Embryonic facial prominence (tissue), 1 donor: ENCODE results near the gene NCKAP5.

Experiments used
- DNase-seq: peaks from one replicate; pipeline ENCODE4 v3.0.0-alpha.2; 2016; ENCODE audit errors: extremely low spot score

The NCKAP5 gene

DNA sequence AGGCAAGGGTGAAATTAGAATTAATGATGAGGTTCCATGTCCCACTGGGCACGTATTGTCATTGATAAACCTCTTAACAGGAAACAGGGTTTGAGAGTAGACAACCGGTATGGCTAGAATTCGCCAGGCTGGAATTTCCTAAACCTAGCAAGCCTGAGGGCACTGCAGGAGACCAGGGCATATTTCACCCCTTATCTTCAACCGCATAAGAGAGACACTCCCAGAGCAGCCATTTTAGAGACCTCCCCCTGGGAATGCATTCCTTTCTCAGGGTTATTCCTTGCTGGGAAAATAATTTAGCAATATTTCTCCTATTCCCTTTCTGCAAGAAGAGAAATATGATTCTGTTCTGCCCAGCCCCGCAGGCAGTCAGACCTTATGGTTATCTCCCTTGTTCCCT is 563.6 kb downstream of the NCKAP5 start:
- no peak for DNase-seq

DNA sequence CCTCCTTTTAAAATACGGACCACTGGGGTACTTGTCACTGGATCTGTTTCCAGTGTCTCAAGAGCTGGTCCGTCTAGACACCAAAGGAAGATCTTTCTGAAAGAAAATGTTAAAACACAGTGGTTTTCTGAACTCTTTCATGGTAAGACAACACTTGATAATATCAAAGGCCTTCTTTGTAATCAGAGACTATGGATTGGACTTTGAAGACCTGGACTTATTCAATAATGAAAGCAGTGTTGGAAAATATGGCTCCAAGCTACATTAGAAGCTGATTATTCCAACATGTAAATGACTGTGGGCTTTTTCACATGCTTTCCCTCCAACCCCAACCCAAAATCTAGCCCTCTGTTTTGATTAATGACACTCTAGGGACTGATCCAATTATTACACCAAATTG is 568.8 kb downstream of the NCKAP5 start:
- DNase-seq = no peak

DNA sequence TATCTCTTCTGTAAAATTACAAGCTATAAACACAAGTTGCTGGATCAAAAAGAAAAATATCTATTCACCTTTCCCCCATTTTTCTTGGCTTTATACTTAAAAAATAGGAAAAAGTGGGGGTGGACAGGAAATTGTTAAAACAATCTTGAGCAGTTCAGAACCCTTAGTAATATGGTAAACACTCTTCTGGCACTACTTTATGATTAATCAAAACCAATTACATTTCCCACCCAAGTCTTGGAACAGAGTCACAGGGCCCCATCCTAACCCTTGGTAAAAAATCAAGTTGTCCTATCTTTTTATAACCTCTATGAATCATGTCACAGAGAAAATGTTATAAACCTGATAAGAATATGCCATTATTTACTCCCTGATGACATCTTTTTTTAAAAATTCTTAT is 570.0 kb downstream of the NCKAP5 start:
- DNase-seq = no peak

DNA sequence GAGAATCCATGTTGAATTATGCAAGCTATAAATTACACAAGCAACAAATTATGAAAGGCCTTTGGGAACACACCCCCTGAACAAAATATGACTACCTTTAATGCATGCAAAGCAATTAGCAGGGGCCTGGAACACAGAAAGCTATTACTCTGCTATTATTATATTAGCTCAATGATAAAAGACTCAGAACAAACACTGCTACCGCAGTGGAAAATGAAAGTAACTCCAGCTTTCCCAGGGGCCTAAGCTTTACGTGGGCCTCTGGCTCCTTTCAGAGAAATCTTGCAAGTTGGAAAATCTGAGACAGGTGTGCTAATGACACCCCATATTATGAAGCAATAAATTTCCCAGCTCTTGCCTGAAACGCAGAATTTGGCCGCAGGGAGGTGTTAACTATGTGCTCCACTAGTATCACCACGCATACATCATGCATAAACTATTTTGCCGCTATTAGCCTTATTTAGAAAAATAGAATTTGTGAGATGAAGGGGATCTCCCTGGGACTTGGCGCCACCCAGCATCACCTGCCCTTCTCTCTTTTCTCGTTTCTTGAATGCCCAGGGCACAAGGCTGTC is 576.7 kb downstream of the NCKAP5 start:
- no peak for DNase-seq

DNA sequence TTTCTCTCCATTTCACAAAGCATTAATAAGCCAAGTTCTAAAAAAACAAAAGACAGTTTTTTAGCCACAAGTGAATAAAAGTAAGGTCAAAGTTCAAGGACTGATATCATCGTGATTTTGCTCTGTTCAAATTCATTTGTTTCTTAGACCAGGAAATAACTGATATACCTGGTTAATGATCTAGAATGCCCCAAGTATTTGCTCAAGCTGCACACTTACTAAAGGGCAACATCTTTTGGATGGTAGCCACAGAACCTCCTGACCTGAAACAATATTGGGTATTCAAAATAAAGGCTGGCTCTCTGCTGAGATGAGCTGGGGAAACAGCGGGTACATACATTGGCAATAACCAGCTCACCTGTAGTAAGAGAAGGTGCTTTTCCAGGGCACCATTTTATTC is 583.5 kb downstream of the NCKAP5 start:
- no peak for DNase-seq

DNA sequence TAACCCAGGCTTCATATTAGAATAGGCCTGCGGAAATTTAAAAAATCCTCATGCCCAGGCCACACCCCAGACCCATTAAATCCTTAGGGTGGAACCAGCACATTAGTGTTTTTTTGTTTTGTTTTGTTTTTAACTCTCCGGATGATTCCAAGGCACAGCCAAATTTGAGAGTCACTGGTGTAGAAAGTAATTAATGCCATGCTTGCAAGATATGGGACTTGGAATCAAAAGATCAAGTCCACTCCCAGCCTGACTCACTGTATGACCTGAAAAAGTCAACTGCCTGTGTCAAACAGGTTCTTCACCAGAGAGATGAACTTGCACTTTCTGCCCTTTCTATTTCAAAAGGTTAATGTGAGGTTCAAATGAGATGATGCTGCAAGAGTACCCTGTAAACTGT is 588.0 kb downstream of the NCKAP5 start:
- no peak for DNase-seq

DNA sequence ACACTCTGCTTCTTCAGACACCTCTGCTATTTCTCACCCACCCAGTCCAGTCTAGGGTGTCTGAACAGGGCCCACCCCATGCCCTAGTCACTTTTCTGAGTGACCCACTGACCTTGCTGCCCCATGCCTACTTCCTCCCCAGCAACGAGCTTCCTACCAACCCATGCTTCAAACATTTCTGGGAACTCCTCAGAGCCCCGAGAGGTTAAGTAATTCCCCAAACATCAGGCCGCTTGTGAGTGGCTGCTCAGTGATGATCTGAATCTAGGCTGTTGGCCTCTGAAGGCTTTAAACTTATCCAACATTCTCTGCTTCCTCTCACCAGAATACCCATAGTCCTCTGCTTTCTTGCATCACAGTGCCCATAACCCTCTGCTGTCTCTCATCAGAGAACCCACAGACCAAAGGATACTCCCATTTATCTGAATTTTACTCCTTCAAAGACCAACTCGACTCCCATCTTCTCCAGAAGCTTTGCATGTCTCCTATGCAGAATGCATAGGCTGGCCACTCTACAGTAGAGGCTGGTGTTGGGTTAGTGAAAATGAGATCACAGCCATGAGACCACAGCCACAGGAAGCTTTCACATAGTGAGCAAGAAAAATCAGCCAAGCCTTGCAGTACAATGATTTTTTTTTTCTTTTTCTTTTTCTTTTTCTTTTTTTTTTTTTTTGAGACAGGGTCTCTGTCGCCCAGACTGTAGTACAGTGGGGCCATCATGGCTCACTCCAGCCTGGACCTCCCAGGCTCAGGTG is 588.7 kb downstream of the NCKAP5 start:
- no peak for DNase-seq

DNA sequence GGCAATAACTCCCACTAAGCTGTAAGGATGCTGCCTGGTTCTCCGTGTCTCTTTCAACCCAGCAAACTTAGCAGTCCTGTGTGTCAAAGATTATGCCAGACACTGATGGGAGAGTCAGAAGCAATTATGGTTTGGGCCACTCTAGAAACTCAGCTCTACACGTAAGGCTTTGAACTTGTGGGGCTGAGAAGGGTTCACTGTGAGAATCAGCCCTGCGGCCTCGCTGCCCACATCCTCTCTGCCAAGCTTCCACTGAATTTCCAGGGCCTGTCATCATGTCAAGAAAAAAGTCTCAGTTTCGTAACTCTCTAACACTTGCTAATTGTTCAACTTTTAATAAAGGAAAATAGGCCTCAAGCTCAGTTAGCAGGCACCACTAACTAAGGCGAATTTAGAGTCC is 589.4 kb downstream of the NCKAP5 start:
- DNase-seq = no peak

DNA sequence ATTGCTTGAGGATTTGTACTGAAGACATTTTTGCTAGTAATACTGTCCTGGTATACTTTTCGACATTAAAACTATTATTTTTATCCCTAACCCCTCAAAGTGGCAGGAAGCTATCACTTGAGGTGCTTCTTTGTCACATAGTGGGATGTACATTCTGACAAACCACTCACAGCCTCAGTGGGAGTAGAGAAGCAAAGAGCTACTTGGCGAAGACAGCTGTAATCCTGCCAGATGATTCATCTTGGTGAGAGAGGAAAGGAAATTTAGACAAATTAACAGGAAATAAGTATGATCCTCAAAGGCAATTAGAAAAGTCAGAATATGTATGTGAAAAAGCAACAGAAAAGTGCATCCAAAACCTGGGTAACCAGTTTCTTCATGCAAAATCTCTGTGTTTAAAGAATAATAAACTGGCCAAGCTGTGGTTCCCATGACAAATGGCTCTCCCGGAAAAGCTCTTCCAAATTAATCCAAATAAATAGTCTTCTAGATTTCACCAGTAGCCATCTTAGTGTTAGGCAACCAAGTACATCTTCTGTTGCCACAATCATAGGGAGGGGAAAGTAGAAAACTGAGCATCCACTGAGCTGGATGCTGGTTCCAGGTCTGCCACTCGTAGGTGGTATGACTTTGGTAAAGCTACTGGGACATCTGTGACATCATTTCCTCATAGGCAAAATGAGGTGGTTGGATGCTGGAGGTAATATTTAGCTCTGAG is 590.3 kb downstream of the NCKAP5 start:
- DNase-seq = no peak

DNA sequence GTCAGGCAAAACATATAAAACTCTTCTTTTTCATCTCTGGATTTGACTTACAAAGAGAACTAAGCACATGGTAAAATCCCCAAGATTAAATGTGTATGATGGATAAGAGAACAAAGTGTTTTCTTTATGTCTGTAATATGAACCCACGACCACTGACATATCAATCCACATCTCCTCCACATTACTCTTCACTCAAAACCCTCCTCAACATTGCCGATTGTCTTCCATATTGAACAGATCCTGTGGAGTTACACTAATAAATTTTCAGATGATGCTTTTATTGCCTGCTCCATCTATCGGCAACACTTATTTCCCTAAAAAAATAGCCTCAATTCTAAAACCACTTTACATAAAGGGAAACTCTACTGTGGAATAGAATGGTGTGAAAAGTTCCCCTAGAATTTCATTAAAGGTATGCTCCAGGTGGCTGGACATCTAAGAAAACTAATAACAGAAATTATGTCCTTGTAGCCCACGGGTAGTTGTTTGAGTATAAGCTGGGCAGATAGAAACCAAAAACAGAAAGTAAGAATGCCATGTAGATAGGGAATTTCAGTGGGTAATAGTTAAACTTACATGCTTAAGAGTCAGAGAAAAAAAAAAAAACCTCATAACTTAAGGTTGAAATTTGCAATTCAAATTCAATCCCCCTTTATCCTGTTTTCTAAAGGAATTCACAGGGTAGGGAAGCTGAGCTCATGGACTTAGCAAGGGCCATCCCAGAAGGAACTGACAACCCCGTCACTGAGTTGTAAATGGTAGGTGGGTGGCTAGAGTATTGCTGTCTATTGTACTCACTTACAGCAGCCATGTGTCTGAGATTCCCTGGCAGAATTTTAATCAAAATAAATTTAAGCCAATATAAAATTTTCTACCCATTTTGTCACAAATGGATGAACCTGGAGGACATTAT is 592.8 kb downstream of the NCKAP5 start:
- DNase-seq = no peak

DNA sequence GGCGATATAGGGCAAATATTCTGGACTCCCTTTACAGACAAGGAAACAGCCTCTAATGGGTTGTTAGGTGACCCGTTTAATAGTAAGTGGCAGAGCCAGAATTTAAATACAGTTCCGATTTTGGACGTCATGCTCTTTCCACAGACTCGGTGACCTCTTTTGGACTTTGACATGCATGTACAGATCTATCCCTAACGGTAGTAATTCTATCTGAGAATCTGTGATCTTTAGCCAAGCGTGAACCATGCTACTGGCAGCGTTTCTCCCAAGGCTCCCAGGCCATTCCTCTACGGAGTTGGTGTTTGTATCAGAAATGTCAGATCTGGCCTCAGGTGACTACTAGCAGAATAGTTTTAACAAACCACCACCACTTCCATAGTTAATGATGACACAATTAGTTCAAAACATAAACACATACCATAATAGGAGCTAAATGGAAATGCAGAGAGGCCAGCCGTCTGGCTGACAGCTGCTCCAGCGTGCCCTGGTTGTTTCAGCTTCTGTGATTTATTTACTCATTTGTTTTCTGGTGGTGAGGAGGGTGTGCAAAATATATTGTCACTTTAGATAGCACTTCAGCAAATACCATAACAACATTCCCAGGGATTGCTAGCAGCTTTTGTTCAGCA is 593.7 kb downstream of the NCKAP5 start:
- no peak for DNase-seq

DNA sequence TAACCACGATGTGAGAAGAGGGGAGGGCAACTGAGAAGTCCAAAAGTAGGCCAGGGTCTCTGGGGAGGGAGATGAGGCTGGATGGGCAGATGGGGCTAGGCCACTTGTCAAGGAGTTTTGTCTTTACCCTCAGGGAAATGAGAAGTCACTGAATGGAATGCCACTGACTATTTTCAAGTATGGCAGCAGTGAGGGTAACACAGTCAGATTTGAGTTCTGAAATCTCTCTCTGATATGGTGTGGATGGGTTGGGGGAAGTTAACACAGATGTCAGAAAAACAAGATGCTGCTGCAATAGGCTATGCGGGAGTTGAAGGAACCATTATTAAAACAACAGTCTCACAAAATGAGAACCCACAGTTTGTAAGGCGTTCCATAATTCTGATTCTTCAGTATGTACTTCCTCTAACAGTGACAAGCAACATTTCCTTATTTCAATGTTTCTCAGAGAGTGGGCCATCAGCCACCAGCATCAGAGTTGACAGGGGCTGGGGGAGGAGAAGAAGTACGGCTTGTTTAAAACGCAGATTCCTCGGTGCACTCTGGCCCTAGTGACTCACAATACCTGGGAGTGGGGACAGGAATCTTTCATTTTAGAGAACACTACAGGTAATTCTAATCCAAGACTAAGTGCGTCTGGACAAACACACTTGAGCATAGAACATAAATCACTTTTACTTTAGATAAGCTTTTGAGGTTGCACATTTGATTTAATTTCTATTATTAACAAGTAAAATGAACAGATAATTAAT is 596.8 kb downstream of the NCKAP5 start:
- no peak for DNase-seq

DNA sequence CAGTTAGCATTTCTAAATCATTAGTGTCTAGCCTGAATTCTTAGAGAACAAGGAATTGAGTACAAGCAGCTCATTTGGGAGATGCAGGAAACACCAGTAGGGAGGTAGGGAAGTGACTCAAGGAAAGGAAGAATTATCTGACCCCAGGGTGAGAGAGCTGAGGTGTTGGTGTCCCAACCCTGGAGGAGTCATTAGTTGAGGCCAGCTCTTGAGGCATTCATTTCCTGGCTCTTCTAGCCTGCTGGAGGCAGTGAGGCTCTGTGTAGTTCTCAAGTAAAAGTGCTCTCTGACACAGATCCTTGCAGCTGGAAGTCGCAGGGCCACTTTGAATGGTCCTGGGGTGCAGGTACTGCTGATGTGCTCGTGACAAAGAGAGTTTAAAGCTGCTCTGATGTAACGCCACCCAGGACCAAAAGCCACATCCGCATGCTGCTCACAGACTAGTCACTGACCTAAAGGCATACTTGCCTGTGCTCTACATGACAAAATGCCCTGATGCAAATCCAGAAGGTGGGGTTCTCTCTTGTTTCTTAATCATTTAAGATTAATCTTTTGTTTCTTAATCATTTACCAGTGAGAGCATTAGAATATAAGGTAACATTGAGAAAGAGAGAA is 598.8 kb downstream of the NCKAP5 start:
- DNase-seq = no peak

DNA sequence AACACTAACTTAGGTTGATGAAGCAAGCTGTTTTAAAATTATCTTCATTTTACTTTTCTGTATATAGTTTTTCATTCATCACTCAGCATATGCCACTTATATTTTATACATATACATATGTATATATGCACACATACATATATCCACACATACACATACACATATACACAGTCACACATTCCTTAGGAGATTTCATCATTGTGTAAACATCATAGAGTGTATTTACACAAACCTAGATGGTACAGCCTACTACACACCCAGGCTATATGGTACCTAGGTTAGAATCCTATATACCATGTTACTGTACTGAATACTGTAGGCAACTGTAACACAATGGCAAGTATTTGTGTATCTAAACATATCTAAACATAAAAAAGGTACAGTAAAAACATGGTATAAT is 602.8 kb downstream of the NCKAP5 start:
- DNase-seq = no peak

DNA sequence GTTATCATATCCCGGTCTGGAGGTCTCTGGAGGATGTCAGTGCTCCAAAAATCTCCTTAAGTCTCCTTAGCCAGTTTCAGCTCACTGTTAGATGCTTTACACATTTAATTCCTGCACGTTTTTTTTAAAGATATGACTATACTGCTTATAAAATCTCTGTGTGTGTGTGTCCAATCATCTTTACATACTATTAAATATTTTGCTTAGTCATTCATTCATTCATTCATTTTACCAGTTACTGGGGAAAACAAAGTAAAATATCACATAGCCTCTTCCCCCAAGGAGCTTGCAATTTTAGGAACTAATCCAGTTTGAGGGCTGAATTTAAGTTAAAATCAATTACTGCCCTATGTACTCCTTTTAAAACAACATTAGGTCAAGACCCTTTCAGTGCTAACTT is 605.1 kb downstream of the NCKAP5 start:
- DNase-seq = no peak

DNA sequence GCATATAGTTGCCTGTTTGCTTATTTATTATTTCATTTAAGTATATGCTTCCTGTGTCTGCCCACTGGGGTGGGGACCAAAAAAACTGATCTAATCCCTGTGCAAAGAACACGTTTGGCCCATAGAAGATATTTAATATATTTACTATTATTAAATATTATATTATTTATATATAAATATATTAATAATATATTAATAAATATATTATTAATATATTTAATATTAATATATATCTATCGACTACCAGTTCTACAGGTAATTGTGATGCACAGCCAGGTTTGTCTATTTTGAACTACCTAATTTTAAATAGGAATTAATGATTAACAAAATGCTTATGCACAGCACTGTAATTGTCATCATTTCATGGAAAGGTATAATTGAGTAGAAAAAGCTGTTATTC is 609.4 kb downstream of the NCKAP5 start:
- DNase-seq = no peak

DNA sequence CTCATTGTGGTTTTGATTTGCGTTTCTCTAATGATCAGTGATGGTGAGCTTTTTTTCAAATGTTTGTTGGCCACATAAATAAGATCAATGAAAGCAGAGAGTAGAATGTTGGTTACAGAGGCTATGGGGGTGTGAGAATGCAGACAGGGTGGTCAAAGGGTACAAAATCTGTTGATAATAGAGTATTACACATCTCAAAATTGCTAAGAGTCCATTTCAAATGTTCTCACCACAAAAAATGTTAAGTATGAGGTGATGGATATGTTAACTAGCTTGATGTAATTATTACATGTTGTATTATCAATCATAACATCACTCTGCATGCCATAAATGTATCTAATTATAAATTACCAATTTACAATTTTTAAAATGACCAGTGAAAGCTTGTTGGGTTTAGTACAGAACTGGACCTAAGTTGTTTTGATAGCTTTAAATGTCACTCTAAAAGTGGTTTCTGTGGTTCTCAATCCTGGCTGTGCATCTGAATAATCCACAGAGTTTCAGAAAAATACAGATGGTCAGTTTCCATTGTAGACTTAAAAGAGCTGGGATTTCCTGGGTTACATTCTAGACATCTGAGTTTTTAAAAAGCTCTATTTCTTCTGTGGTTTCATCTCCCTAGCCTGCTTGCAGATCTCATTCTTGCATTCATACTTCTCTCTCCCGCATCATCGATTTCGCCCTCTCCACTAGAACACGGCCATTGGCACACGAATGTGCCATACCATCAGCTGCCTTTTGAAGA is 612.2 kb downstream of the NCKAP5 start:
- no peak for DNase-seq

DNA sequence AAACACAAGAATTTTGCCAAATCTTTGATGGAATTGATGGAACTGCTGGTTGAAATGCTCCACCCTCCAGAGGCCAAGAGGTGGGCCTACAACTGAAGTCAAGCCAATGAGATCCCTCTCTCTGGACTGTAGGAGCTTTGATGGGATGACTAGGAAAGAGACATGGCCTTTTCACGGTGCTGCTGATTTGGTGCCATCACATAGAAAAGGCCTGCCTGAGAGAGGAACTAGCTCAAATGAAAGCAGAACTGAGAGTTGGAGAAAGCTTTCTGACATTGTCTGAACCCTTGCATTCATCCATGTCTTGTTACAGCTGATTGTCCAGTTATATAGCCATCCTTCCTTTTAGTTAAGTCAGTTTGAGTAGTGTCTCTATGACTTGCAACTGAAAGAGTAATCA is 614.5 kb downstream of the NCKAP5 start:
- DNase-seq = no peak

DNA sequence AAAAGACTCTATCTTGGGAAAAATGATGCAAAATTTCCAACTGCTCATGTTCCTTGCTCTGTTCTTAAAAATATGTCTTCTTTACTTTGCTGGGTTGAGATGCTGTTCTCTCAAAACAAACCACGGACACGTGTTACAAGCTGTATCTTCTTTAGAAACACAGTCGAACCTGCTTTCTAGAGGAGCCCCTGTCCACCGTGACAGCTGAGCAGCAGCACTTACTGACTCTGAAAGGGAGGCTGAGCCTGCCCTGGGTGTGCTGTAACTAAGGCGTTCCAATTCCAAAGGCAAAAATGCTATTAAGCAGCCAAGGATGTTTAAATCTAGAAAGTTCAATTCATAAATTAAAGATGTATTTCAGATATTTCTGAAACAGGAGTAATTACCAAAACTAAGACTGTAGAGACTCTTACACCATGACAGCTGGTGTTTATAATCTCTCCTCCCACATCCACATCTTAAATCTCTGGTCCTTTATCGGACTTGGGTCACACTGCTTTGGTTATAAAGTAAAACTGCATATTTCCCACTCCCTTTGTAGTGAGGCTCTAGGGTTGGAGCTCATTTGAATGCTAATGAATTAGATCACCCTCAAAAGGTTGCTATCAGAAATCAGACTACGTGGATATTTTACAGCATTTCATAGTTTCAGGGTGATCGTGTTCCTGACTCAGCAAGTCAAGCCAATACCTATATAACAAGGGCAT is 617.1 kb downstream of the NCKAP5 start:
- no peak for DNase-seq
